DND-41 (cell line): Measurements from ENCODE around the gene PCDHGA6.

Experiments used
- ATAC-seq: fragments of 200-7000 bp; cut with Tn5 transposase; 3 replicates; pipeline ENCODE4 v1.9.1; 2021; ENCODE audit warnings: low read depth; ENCODE audit not compliant: insufficient read depth
- DNase-seq: peaks from one replicate; pipeline ENCODE4 v3.0.0-alpha.2; 2020
- H2AFZ ChIP-seq: 2 replicates; pipeline ENCODE4 v1.6.0; 2012; ENCODE audit warnings: low read depth, low read length
- H3K27ac ChIP-seq: 2 replicates; pipeline ENCODE4 v1.5.1; 2012; ENCODE audit warnings: low read length, inconsistent platforms
- H3K27me3 ChIP-seq: fragments of 200-600 bp; sonication (generic); 2 replicates; pipeline ENCODE4 v1.6.0; 2012; ENCODE audit warnings: low read length, mild to moderate bottlenecking, inconsistent platforms; ENCODE audit not compliant: insufficient read depth, poor library complexity
- H3K36me3 ChIP-seq: 2 replicates; pipeline ENCODE4 v1.5.1; 2012; ENCODE audit warnings: low read length, inconsistent platforms; ENCODE audit not compliant: insufficient read depth
- H3K4me1 ChIP-seq: 2 replicates; pipeline ENCODE4 v1.5.1; 2012; ENCODE audit warnings: mild to moderate bottlenecking, low read length; ENCODE audit not compliant: insufficient read depth
- H3K4me2 ChIP-seq: 2 replicates; pipeline ENCODE4 v1.6.0; 2012; ENCODE audit warnings: mild to moderate bottlenecking, moderate library complexity, low read length, inconsistent platforms; ENCODE audit not compliant: insufficient read depth
- H3K4me3 ChIP-seq, 2 experiments: fragments of 200-600 bp in 1 of 2; shearing (Covaris generic) in 1 of 2; 2 replicates each; pipeline ENCODE4 v1.5.1; 2012 to 2016; ENCODE audit warnings: inconsistent platforms in 2 of 2, low read length in 2 of 2, mild to moderate bottlenecking in 2 of 2, low read depth in 1 of 2, moderate library complexity in 1 of 2
- H3K79me2 ChIP-seq: 2 replicates; pipeline ENCODE4 v1.6.0; 2012; ENCODE audit warnings: low read length, inconsistent platforms; ENCODE audit not compliant: insufficient read depth
- H3K9ac ChIP-seq: 2 replicates; pipeline ENCODE4 v1.6.0; 2012; ENCODE audit warnings: low read depth, mild to moderate bottlenecking, inconsistent platforms, low read length, moderate library complexity
- H3K9me3 ChIP-seq: 2 replicates; pipeline ENCODE4 v1.5.1; 2012; ENCODE audit warnings: low read length, moderate library complexity, mild to moderate bottlenecking, inconsistent platforms; ENCODE audit not compliant: insufficient read depth, severe bottlenecking
- H4K20me1 ChIP-seq: 2 replicates; pipeline ENCODE4 v1.6.0; 2012; ENCODE audit warnings: low read length; ENCODE audit not compliant: insufficient read depth
- CTCF ChIP-seq: IDR thresholded peaks from 2 replicates; pipeline ENCODE4 v1.5.1; 2012; ENCODE audit warnings: borderline replicate concordance, low read length, moderate library complexity, mild to moderate bottlenecking; ENCODE audit not compliant: poor library complexity, severe bottlenecking; ENCODE audit errors: extremely low read depth
- EZH2 ChIP-seq: IDR thresholded peaks from 3 replicates; pipeline ENCODE4 v1.6.1; 2012; ENCODE audit warnings: borderline replicate concordance, low read depth, mild to moderate bottlenecking, moderate library complexity, low read length, inconsistent platforms; ENCODE audit not compliant: severe bottlenecking

Gene PCDHGA6

GRCh38 chr5:141363952-141364660 lies 9.6 kb upstream of the PCDHGA6 start, which contains the start of gene PCDHGA5:
PCDHGA5 (plus strand) TSS chr5:141364162; CDS start chr5:141364331, 169 bp downstream.
- Histone ChIP-seq H3K27ac (no peak within 1 kb of the TSS), H3K9me3 (no peaks in the 10 kb centered on the region), H3K9ac (no peak within 1 kb of the TSS), H3K27me3 (no peaks in the 10 kb centered on the region), H3K4me1 (peaks cover 3% of the 10 kb centered on the region; the same call in 1 of the 2 replicates), H3K4me2 (no peak within 1 kb of the TSS), H2AFZ (no peak within 1 kb of the TSS), H4K20me1 (no peaks in the 10 kb centered on the region), H3K79me2 (no peaks in the 10 kb centered on the region), H3K4me3 (no peak within 1 kb of the TSS), H3K36me3 (no peaks in the 10 kb centered on the region)
- no peak for TF ChIP-seq EZH2
- peak; percentile 8 for TF ChIP-seq CTCF
- ATAC-seq (no peak), DNase-seq (no peak)

DNA sequence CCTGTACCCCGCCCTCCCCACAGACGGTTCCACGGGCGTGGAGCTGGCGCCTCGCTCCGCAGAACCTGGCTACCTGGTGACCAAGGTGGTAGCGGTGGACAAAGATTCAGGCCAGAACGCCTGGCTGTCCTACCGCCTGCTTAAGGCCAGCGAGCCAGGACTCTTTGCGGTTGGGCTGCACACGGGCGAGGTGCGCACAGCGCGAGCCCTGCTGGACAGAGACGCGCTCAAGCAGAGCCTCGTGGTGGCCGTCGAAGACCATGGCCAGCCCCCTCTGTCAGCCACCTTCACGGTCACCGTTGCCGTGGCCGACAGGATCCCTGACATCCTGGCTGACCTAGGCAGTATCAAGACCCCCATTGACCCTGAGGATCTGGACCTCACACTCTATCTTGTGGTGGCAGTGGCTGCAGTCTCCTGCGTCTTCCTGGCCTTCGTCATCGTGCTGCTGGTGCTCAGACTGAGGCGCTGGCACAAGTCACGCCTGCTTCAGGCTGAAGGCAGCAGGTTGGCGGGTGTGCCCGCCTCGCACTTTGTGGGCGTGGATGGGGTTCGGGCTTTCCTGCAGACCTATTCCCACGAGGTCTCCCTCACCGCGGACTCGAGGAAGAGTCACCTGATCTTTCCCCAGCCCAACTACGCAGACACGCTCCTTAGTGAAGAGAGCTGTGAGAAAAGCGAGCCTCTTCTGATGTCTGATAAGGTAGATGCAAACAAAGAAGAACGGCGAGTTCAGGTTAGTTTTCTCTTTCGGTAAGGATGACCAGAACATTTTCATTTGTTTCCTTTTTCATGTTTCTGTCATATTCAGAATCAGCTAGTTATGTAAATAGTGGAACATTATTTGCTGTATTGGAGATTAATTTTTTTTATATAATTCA lies 7.4 kb upstream of the PCDHGA6 start:
- H3K4me2 ChIP-seq, result no peak overlapping the region
- ATAC-seq (no peak), DNase-seq (no peak)
- H3K27me3 ChIP-seq, result peaks cover 4% of the 10 kb centered on the region
- no peak for TF ChIP-seq EZH2
- TF ChIP-seq CTCF, result no peak
- H3K4me3 ChIP-seq, result no peak overlapping the region
- no peaks in the 10 kb centered on the region for H3K79me2 ChIP-seq
- H3K27ac ChIP-seq, result no peak overlapping the region
- no peak overlapping the region for H2AFZ ChIP-seq
- no peaks in the 10 kb centered on the region for H3K4me1 ChIP-seq
- H3K9me3 ChIP-seq, result no peaks in the 10 kb centered on the region
- H3K9ac ChIP-seq, result no peak overlapping the region
- H4K20me1 ChIP-seq, result no peaks in the 10 kb centered on the region
- H3K36me3 ChIP-seq, result no peaks in the 10 kb centered on the region

GRCh38 chr5:141369994-141370848 lies 3.5 kb upstream of the PCDHGA6 start, which contains the start of gene PCDHGB3:
PCDHGB3 (plus strand) TSS chr5:141370242; CDS start chr5:141370395, 153 bp downstream.
- no peak within 1 kb of the TSS for H3K4me2 ChIP-seq
- no peak within 1 kb of the TSS for H3K4me3 ChIP-seq
- H2AFZ ChIP-seq, result no peak within 1 kb of the TSS
- H3K9me3 ChIP-seq, result no peaks in the 10 kb centered on the region
- TF ChIP-seq CTCF (no peak), EZH2 (no peak)
- H3K9ac ChIP-seq, result no peak within 1 kb of the TSS
- H3K36me3 ChIP-seq, result no peaks in the 10 kb centered on the region
- DNase-seq (no peak), ATAC-seq (no peak)
- H3K27me3 ChIP-seq, result peaks cover 4% of the 10 kb centered on the region
- H4K20me1 ChIP-seq, result no peaks in the 10 kb centered on the region
- no peaks in the 10 kb centered on the region for H3K4me1 ChIP-seq
- H3K79me2 ChIP-seq, result no peaks in the 10 kb centered on the region
- no peak within 1 kb of the TSS for H3K27ac ChIP-seq
